ENCODE data around the gene RAC3. TPM values are rescaled to one million over a fixed set of nuclear protein-coding genes. Genes with fewer than 3 reads are reported as not detected.
A peak's percentile ranks its signal among the peaks of the same experiment; 100 is the strongest.
"Not testable (repeated sequence)": the region's sequence is repeated elsewhere in the genome, so short reads cannot be mapped to it uniquely, and the experiment has no call there.

Gene RAC3
- total and polyA plus RNA-seq, 8 donors = 4.2 to 23.4 (median 14.0) TPM

DNA sequence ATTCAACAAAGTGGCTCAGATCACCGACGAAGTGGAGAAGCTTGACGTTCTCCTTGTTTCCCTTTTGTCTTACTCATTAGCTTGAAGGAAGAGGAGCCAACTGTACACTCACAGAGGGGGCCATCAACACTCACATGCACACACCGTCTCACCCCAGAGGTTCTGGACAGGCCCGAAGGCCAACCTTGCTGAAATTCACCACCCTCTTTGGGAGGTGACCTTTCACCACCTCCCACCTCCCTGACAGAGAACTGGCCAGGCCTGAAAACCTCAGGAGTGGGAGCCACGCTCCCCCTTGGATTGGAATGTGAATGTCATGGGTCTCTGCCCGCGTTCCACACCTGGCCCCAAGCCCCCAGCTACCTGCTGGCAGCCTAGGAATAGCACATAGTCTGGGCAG is 4.0 kb downstream of the RAC3 start:
- peaks cover 0 to 12% of the 10 kb centered on the region in 2 donors for H3K27me3 ChIP-seq
- DNase-seq = no peak

DNA sequence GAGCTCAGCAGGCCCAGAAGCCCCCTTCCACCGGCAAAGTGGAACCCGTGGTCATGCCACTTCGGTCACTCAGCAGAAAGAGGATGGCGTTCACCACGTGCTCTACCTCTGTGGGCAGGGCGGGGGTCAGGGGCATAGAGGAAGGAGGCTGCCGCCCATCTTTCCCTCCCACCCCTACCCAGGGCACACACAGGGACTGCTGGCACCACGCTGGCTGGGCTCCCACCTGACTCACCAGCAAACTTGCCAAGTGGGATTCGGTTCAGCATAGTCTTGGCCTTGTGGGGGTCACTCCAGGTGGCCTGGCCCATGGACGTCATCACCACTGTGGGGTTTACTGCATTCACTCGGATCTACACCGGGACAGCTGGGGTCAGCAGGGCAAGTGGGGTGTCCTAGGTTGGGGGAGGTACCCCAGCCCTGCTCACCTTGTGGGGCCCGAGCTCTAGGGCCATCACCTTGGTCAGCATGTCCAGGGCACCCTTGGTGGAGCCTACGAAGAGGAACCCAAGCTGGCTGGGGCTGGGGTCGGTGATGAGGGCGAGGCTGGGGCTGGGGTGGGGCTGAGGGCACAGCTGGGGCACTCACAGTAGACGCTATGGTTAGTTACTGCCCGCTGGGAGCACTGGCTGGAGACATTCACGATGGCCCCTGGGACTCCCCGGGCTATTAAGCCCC is 4.6 kb downstream of the RAC3 start:
- DNase-seq (no peak), ATAC-seq (no peak)
- Histone ChIP-seq H3K27ac (no peak overlapping the region), H3K36me3 (no peaks in the 10 kb centered on the region), H3K9me3 (no peaks in the 10 kb centered on the region), H3K4me3 (peak overlapping the region; percentile 67 to 78), H3K27me3 (peaks cover 0 to 12% of the 10 kb centered on the region in 2 donors), H3K4me1 (peaks cover 13 to 40% of the 10 kb centered on the region in 2 donors)
- intact Hi-C loops (cut with DNase I) = no loop called here
- TF ChIP-seq, protein P1, sequence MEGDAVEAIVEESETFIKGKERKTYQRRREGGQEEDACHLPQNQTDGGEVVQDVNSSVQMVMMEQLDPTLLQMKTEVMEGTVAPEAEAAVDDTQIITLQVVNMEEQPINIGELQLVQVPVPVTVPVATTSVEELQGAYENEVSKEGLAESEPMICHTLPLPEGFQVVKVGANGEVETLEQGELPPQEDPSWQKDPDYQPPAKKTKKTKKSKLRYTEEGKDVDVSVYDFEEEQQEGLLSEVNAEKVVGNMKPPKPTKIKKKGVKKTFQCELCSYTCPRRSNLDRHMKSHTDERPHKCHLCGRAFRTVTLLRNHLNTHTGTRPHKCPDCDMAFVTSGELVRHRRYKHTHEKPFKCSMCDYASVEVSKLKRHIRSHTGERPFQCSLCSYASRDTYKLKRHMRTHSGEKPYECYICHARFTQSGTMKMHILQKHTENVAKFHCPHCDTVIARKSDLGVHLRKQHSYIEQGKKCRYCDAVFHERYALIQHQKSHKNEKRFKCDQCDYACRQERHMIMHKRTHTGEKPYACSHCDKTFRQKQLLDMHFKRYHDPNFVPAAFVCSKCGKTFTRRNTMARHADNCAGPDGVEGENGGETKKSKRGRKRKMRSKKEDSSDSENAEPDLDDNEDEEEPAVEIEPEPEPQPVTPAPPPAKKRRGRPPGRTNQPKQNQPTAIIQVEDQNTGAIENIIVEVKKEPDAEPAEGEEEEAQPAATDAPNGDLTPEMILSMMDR (IDR thresholded peaks at IDR 0.05) = no peak

More for the DNA sequence above, 4.0 kb downstream of the RAC3 start:
- intact Hi-C loops (cut with DNase I) = no loop called here
- H3K4me3 ChIP-seq = no peak overlapping the region
- no peak for ATAC-seq
- TF ChIP-seq, protein P1 (IDR thresholded peaks at IDR 0.05) = no peak
- no peak overlapping the region for H3K27ac ChIP-seq
- H3K36me3 ChIP-seq = no peaks in the 10 kb centered on the region
- no peaks in the 10 kb centered on the region for H3K9me3 ChIP-seq
- H3K4me1 ChIP-seq = peaks cover 13 to 46% of the 10 kb centered on the region in 2 donors

DNA sequence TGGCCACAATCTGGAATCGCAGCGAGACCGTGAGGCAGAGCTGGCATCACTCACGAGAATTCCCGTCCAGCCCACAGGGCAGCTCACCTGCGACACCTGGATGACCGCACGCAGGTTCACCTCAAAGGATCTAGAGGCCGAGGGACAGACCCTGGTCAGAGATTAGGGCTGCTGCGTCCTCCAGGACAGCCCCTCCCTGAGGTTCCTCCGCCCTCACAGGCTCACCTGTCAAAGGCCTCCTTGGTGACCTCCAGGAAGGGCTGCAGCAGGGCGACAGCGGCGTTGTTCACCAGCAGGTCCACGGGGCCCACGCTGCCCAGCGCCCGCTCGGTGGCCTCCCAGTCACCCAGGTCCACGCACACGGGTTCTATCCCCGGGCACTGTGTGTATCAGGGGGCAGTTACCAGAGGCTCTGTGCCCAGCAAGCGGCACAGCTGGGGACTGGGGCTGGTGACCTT is 5.2 kb downstream of the RAC3 start:
- intact Hi-C loops (cut with DNase I) = no loop called here
- TF ChIP-seq, protein P1 (IDR thresholded peaks at IDR 0.05) = no peak
- no peak for ATAC-seq

DNA sequence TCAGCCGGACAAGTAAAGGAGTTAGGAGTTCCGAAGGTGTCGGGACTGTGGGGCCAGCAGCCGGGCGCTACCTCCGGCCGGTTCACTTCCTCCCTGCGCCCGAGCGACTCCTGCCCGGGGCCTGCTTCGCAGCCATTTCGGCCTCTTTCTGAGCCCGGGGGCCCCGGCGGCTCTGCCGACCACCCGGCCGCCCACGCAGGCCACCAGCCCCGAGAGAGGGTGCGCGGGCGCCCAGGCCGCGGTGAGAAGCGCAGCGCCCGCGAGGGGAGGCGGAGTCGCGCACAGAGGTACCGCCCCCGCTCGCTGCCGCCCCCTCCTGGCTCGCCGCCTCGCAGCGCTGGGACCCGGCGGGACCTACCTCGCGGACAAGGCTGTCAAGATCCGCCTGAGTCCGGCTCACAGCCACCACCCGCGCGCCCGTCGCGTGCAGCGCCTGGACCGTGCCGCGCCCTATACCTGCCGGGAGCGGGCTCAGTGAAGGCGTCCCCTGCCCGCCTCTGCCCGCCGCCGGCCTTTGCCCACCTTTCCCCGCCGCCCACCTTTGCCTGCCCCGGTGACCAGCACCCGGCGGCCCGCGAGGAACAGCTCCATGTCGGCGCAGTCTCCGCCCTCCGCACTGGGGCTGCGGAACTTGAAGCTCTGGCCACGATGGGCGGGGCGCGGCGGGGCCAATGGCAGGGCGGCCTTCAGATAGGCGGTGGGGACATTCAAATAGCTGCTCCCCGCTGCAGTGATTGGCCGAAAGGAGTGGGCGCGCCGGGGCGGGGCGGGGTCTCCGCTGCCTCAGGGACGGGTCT is 5.8 kb downstream of the RAC3 start, which contains the start of gene DCXR:
TSS of gene DCXR (minus strand) at position 606 of the 797 bp plus-strand sequence. CDS start at position 591, 15 bp downstream.
- peak; percentile 94 to 99 (median 96) for DNase-seq
- intact Hi-C loops (cut with DNase I) = no loop called here
- no peaks in the 10 kb centered on the region for H3K36me3 ChIP-seq
- peak within 1 kb of the TSS; percentile 67 to 78 for H3K4me3 ChIP-seq
- peak within 1 kb of the TSS; percentile 96 for H3K27ac ChIP-seq
- TF ChIP-seq, protein P1 (IDR thresholded peaks at IDR 0.05) = peak; percentile 68 to 77
- peaks cover 13 to 32% of the 10 kb centered on the region in 2 donors for H3K4me1 ChIP-seq
- peaks cover 0 to 6% of the 10 kb centered on the region in 2 donors for H3K27me3 ChIP-seq
- no peaks in the 10 kb centered on the region for H3K9me3 ChIP-seq
- ATAC-seq = peak; percentile 98

More for the DNA sequence above, 5.2 kb downstream of the RAC3 start:
- H3K36me3 ChIP-seq = no peaks in the 10 kb centered on the region
- peak overlapping the region; percentile 96 for H3K27ac ChIP-seq
- H3K4me3 ChIP-seq = peak overlapping the region; percentile 67 to 78
- no peaks in the 10 kb centered on the region for H3K9me3 ChIP-seq
- peaks cover 0 to 12% of the 10 kb centered on the region in 2 donors for H3K27me3 ChIP-seq
- H3K4me1 ChIP-seq = peaks cover 13 to 38% of the 10 kb centered on the region in 2 donors
- DNase-seq = no peak

DNA sequence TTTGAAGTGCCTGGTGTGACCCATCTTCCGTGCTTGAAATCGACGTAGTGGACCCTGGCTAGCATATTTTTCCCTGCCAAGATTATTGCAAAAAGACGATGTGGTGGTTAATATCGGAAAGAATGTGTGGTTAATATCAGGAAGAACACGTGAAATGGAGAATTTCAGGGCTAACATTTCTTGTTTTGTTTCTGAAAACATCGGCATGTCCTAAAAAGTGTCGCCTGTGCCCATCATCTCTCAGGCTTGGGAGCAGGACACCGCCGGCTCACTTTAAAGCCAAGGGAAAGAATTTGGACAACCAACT is 6.4 kb downstream of the RAC3 start:
- Histone ChIP-seq H3K27me3 (peaks cover 0 to under 1% of the 10 kb centered on the region in 2 donors), H3K4me3 (peak overlapping the region; percentile 67 to 78), H3K27ac (peak overlapping the region; percentile 96), H3K4me1 (peaks cover 13 to 27% of the 10 kb centered on the region in 2 donors), H3K9me3 (no peaks in the 10 kb centered on the region), H3K36me3 (no peaks in the 10 kb centered on the region)
- intact Hi-C loops (cut with DNase I) = no loop called here
- ATAC-seq = no peak
- no peak for DNase-seq
- TF ChIP-seq, protein P1 (IDR thresholded peaks at IDR 0.05) = no peak

DNA sequence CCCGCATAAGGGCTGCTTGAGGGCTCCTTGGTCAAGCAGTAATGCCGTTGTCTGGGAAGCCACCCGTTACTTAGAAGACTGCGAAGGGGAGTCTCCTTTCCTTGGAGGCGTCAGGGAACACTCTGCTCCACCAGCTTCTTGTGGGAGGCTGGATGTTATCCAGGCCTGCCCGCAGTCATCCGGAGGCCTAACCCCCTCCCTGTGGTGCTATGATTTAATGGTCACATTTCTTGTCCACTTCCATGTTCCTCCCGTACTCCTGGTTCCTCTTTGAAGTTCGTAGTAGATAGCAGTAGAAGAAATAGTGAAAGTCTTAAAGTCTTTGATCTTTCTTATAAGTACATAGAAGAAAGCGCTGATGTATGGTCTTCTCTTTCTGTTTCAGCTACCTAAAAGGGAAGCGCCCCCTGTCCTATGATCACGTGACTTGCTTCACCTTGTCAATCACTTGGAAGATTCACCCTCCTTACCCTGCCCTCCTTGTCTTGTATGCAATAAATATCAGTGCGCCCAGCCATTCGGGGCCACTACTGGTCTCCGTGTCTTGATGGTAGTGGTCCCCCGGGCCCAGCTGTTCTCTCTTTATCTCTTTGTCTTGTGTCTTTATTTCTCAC is 7.4 kb downstream of the RAC3 start:
- H3K9me3 ChIP-seq; ATAC-seq; H3K27me3 ChIP-seq; intact Hi-C loops (cut with DNase I); H3K27ac ChIP-seq; DNase-seq; H3K36me3 ChIP-seq; H3K4me3 ChIP-seq: not testable (repeated sequence)
- peaks cover 13 to 26% of the 10 kb centered on the region in 2 donors for H3K4me1 ChIP-seq

All from left lung (tissue), 10 donors.